Cardiac muscle cell (in vitro differentiated cells and primary cell): ENCODE results near the gene SEPHS1. TPM values are rescaled to one million over a fixed set of nuclear protein-coding genes. Genes with fewer than 3 reads are reported as not detected.
"Not testable (repeated sequence)": the region's sequence is repeated elsewhere in the genome, so short reads cannot be mapped to it uniquely, and the experiment has no call there.

ENCODE experiments used
- DNase-seq, 2 donors: peaks; one replicate each; pipeline versions ENCODE4 v3.0.0 to v3.0.0-alpha.2; 2010 to 2017; ENCODE audit warnings: low read depth in 1 of 2, low spot score in 1 of 2
- H3K27ac ChIP-seq: fragments of 200-600 bp; sonication (generic); 2 replicates; pipeline ENCODE4 v1.5.1; 2016
- H3K27me3 ChIP-seq: fragments of 200-600 bp; sonication (generic); 2 replicates; pipeline ENCODE4 v1.6.0; 2016; ENCODE audit warnings: control low read depth
- H3K36me3 ChIP-seq: fragments of 200-600 bp; sonication (generic); 2 replicates; pipeline ENCODE4 v1.5.1; 2016; ENCODE audit warnings: control low read depth
- H3K4me1 ChIP-seq: fragments of 200-600 bp; sonication (generic); 2 replicates; pipeline ENCODE4 v1.8.1; 2017; ENCODE audit warnings: low read depth, mild to moderate bottlenecking, mixed run types
- H3K4me3 ChIP-seq: fragments of 200-600 bp; sonication (generic); 2 replicates; pipeline ENCODE4 v1.5.1; 2016; ENCODE audit warnings: mild to moderate bottlenecking
- H3K9me3 ChIP-seq: fragments of 200-600 bp; sonication (generic); 2 replicates; pipeline ENCODE4 v1.5.1; 2017; ENCODE audit warnings: low read depth, mild to moderate bottlenecking, control low read depth
- CTCF ChIP-seq: IDR thresholded peaks from 2 replicates; pipeline ENCODE4 v1.5.1; 2012; ENCODE audit warnings: low read depth, mild to moderate bottlenecking, low read length
- polyA plus RNA-seq: library from polyadenylated mRNA; unstranded; fragments of >200 nt; fragmentation: Nextera tagmentation; extraction: Ambion mirVana; gene quantifications from 2 replicates; pipeline ENCODE4 v1.2.1, GENCODE V29; 2016
- total RNA-seq: library from RNA; depleted of rRNA; stranded (reverse); fragments of >200 nt; gene quantifications from 2 replicates; pipeline ENCODE4 v1.2.3, GENCODE V29; 2016

Gene SEPHS1
- total and polyA plus RNA-seq, 2 experiments from 2014 or later: 69.5 to 99.7 TPM

GRCh38 chr10:13276749-13277365 lies 71.2 kb downstream of the SEPHS1 start:
- peak in 1 of 2 donors; percentile 52 for DNase-seq
- Histone ChIP-seq H3K27me3 (no peaks in the 10 kb centered on the region), H3K36me3 (peaks cover 3% of the 10 kb centered on the region), H3K4me3 (no peak overlapping the region), H3K27ac (no peak overlapping the region), H3K9me3 (no peaks in the 10 kb centered on the region), H3K4me1 (no peaks in the 10 kb centered on the region)
- peak; percentile 33 for TF ChIP-seq CTCF

GRCh38 chr10:13276146-13276545 lies 71.9 kb downstream of the SEPHS1 start:
- H3K4me3 ChIP-seq, DNase-seq, H3K36me3 ChIP-seq, H3K9me3 ChIP-seq, H3K4me1 ChIP-seq, H3K27ac ChIP-seq, H3K27me3 ChIP-seq: not testable (repeated sequence)

DNA sequence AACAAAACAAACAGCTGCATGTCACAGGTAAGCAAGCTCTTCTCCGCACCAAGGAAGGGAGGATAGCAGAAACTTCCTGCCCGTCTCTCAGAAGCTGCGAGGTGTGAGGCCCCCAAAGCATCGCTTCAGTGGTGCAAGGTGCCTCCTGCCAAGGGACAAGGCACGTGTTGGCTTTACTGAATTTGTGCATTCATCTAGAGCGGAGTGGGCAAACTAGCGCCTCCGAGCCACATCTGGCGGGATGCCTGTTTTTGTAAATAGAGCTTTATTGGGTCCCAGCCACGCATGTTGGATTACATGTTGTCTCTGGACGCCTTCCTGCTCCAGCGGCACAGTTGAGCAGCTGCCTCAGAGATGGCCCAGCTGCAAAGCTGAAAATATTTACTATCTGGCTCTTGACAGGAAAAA lies 75.9 kb downstream of the SEPHS1 start:
- no peaks in the 10 kb centered on the region for H3K4me1 ChIP-seq
- H3K27ac ChIP-seq: no peak overlapping the region
- no peak for TF ChIP-seq CTCF
- no peaks in the 10 kb centered on the region for H3K36me3 ChIP-seq
- peak in 1 of 2 donors; percentile 75 for DNase-seq
- H3K4me3 ChIP-seq: no peak overlapping the region
- no peaks in the 10 kb centered on the region for H3K9me3 ChIP-seq
- H3K27me3 ChIP-seq: no peaks in the 10 kb centered on the region

DNA sequence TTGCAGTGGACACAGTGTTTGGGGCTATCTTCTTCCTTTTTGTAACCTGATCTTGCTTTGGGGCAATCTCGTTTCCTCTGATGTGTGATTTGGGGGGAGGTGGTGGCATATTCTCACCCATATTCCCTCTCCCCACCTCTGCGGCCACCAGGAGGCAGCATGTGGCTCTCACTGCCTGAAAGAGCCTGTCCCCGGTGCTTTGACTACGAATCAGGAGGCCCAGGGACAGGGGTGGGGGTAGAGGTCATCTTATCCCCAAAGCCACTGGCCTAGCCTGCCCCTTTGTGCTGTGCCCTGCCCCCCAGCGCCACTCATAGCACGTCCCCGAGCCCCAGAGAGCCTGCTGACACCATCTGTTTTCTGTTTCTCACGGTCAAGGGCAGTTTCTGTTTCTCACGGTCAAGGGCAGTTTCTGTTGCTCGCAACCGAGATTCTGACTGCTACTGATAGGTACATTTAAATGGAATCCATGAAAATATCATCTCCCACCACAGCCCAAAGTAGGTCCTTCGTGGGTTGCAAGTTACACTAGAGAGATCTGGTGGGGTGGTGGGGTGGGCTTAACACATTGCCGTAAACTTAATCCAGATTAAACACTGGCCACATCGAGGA lies 76.4 kb downstream of the SEPHS1 start:
- Histone ChIP-seq H3K27ac (no peak overlapping the region), H3K4me1 (no peaks in the 10 kb centered on the region), H3K4me3 (no peak overlapping the region), H3K36me3 (no peaks in the 10 kb centered on the region), H3K27me3 (no peaks in the 10 kb centered on the region), H3K9me3 (no peaks in the 10 kb centered on the region)
- peak; percentile 25 to 29 for DNase-seq
- TF ChIP-seq CTCF: peak; percentile 62

DNA sequence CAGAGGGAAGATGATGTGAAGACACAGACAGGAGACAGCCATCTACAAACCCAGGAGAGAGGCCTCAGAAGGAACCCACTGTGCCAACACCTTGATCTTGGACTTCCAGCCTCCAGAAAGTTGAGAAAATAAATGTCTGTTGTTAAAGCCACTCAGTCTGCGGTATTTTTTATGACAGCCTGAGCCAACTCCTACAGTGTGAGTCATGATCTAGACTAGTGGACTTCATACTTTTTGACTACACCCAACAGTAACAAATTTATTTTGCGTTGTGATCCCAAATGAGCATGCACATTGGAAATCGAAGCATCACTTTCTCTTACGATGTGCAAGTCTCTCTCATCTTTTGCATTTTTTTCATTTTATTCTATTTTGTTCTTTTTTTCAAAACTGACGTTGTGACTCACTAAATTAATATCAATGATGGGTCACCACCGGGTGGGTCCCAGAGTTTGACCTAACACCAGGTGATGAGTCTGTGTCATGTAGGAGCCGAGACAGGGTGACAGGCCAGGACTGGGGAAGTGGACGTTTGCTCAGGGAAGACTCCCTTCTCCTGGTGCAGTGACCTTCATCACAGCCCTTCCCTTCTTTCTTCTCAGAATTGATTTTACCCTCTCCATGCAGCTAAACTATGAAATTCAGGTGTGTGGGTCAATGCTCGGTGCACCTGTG lies 77.1 kb downstream of the SEPHS1 start:
- peak in 1 of 2 donors; percentile 46 for DNase-seq
- Histone ChIP-seq H3K9me3 (no peaks in the 10 kb centered on the region), H3K27ac (no peak overlapping the region), H3K27me3 (no peaks in the 10 kb centered on the region), H3K4me3 (no peak overlapping the region), H3K4me1 (no peaks in the 10 kb centered on the region), H3K36me3 (no peaks in the 10 kb centered on the region)
- TF ChIP-seq CTCF: no peak

DNA sequence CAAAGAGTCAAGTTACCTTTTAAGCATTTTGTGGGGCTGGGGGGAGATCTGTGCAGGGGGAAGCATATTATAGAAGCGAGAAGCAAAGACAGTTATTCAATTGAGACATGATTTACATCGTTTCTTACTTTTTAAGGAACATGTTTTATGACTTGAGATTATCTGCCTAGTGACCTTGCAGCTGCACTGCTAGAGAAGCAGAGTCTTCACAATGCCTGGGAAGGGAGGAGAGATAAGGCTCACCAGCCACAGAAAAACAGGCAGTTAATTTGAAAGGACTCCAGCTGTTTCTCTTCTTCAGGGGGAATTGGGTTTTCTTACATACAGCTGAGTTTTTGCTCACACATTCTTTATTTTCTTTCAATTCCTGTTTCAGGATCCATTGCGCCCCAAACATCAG lies 79.3 kb downstream of the SEPHS1 start:
- no peaks in the 10 kb centered on the region for H3K9me3 ChIP-seq
- no peak overlapping the region for H3K4me3 ChIP-seq
- no peaks in the 10 kb centered on the region for H3K36me3 ChIP-seq
- H3K27me3 ChIP-seq: no peaks in the 10 kb centered on the region
- DNase-seq: peak in 1 of 2 donors; percentile 55
- TF ChIP-seq CTCF: no peak
- H3K27ac ChIP-seq: no peak overlapping the region
- no peaks in the 10 kb centered on the region for H3K4me1 ChIP-seq
